Omental fat pad (tissue), 4 donors: ENCODE measurements around the gene NTSR2. TPM values are rescaled to one million over a fixed set of nuclear protein-coding genes. Genes with fewer than 3 reads are reported as not detected.
"Not testable (repeated sequence)": the region's sequence is repeated elsewhere in the genome, so short reads cannot be mapped to it uniquely, and the experiment has no call there.

Experiments
- ATAC-seq: fragments of 150-250 bp; one replicate; pipeline ENCODE4 v1.9.1; 2016; ENCODE audit warnings: mild to moderate bottlenecking, moderate library complexity; ENCODE audit not compliant: low FRiP score
- DNase-seq: peaks from one replicate; pipeline ENCODE4 v3.0.0-alpha.2; 2019; ENCODE audit warnings: low spot score
- CTCF ChIP-seq, 3 donors: fragments of 450-650 bp; IDR thresholded peaks; one replicate each; pipeline ENCODE4 v1.5.1; 2016 to 2017; ENCODE audit warnings: antibody characterized with exemption in 3 of 3, mild to moderate bottlenecking in 3 of 3, moderate library complexity in 2 of 3
- total RNA-seq, 4 donors: library from RNA; depleted of rRNA; stranded (reverse); fragments of >200 nt; gene quantifications; one replicate each; pipeline ENCODE4 v1.1.0, GENCODE V29; 2016

The NTSR2 gene
- total RNA-seq, 4 donors from 2014 or later, result 0.28 to 1.6 TPM; not detected in 2

DNA sequence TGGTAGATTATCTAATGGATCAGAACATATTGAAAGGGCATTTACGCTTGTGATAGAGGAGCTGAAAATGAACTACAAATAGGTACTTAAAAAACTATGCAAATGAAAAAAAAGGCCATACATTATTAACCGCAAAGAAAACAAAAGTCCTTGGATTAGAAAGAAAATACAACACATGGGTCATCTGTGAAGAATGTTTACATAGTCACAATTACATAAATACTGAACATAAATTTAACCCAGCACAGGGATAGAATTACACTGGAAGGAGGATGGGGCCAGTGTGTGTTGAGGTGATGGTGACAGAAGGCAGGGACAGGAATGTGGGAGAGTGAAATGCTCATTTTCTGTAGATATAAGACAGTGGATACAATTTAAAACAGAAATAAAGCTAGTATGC, 6.6 kb downstream of the NTSR2 start:
- no peak for TF ChIP-seq CTCF (IDR thresholded peaks at IDR 0.05)
- ATAC-seq (no peak), DNase-seq (no peak)

- DNase-seq (no peak), ATAC-seq (no peak)
- TF ChIP-seq CTCF (IDR thresholded peaks at IDR 0.05), result no peak
These were observed 7.1 kb downstream of the NTSR2 start for GRCh38 chr2:11662882-11663281.

DNA sequence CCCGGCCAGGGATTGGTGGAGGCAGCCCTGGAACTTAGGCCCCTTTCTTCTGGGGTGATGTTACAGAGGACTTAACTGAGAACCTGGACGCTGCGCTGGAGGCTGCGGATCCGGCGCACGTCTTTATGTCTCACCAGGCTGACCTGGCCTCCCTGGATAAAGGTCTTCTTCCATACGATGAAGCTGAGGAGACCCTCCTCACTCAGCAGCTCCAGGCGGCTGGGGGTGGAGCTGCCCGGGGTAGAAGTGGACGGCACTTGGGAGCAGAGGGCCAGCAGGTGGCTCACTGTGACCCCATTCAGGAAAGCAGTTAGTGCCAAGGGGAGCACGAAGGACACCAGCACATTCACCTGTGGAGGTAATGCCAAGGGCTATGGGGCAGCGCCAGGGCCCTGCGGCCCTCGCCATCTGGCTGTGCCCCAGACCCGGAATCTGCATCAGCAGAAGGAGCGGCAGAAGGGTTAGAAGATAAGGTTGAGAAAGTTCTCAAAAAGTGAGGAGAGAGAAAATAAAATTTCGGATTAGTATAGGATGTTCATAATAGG, 8.0 kb downstream of the NTSR2 start:
- TF ChIP-seq CTCF (IDR thresholded peaks at IDR 0.05), result no peak
- no peak for ATAC-seq
- no peak for DNase-seq

GRCh38 chr2:11660396-11660795, 9.6 kb downstream of the NTSR2 start:
- not testable (repeated sequence) for ATAC-seq, DNase-seq

GRCh38 chr2:11659851-11660250, 10.1 kb downstream of the NTSR2 start:
- ATAC-seq (no peak), DNase-seq (no peak)
- no peak for TF ChIP-seq CTCF (IDR thresholded peaks at IDR 0.05)

GRCh38 chr2:11659115-11659475, 10.9 kb downstream of the NTSR2 start:
- TF ChIP-seq CTCF (IDR thresholded peaks at IDR 0.05), result no peak
- ATAC-seq (no peak), DNase-seq (no peak)

- no peak for TF ChIP-seq CTCF (IDR thresholded peaks at IDR 0.05)
These were observed 11.5 kb downstream of the NTSR2 start for GRCh38 chr2:11658208-11659114.

More at GRCh38 chr2:11658208-11659114, 11.5 kb downstream of the NTSR2 start:
- no peak for DNase-seq
- no peak for ATAC-seq
